Panc1 (cell line): ENCODE measurements around the gene SRRM4. TPM values are rescaled to one million over a fixed set of nuclear protein-coding genes. Genes with fewer than 3 reads are reported as not detected.

Source experiments
- ATAC-seq: fragments of 200-7000 bp; cut with Tn5 transposase; 2 replicates; pipeline ENCODE4 v1.9.1; 2020; ENCODE audit warnings: mild to moderate bottlenecking, moderate library complexity
- BruUV-seq: library from RNA; stranded (reverse); fragments of 400-500 nt; replicated peaks from 2 replicates; lab custom pipeline; 2021; lab: Mats Ljungman, UMichigan
- CTCF ChIA-PET: fragments of 300-600 bp; sonication (Branson Sonifier 250); formaldehyde crosslinking; loops from one replicate; lab custom pipeline; 2022; ENCODE audit warnings: antibody characterized with exemption; lab: Charles Lee
- POLR2A ChIA-PET: fragments of 300-600 bp; sonication (Branson Sonifier 250); formaldehyde crosslinking; loops from one replicate; lab custom pipeline; 2022; ENCODE audit warnings: antibody characterized with exemption; lab: Charles Lee
- DNase-seq: peaks from one replicate; pipeline ENCODE4 v3.0.0-alpha.2; 2010; ENCODE audit warnings: low read depth, low spot score
- H3K27ac ChIP-seq: 2 replicates; pipeline ENCODE4 v1.5.1; 2011; ENCODE audit warnings: mild to moderate bottlenecking, low read length, inconsistent platforms
- H3K27me3 ChIP-seq: fragments of 200-500 bp; sonication (Bioruptor generic); 2 replicates; pipeline ENCODE4 v1.6.0; 2014; ENCODE audit warnings: low read length, inconsistent platforms; ENCODE audit not compliant: control insufficient read depth, insufficient read depth
- H3K36me3 ChIP-seq: fragments of 200-500 bp; sonication (Bioruptor generic); 2 replicates; pipeline ENCODE4 v1.5.1; 2014; ENCODE audit warnings: inconsistent platforms, mild to moderate bottlenecking, low read length, moderate library complexity; ENCODE audit not compliant: control insufficient read depth, insufficient read depth
- H3K4me1 ChIP-seq: 2 replicates; pipeline ENCODE4 v1.5.1; 2011; ENCODE audit warnings: inconsistent platforms, mild to moderate bottlenecking, low read length, moderate library complexity; ENCODE audit not compliant: control insufficient read depth, insufficient read depth
- H3K4me3 ChIP-seq, 2 experiments: 2 replicates each; pipeline ENCODE4 v1.5.1; 2011 to 2012; ENCODE audit warnings: low read depth in 2 of 2, low read length in 2 of 2, mild to moderate bottlenecking in 2 of 2, inconsistent platforms in 1 of 2, moderate library complexity in 1 of 2
- H3K9me3 ChIP-seq: fragments of 200-500 bp; sonication (Bioruptor generic); 2 replicates; pipeline ENCODE4 v1.5.1; 2014; ENCODE audit warnings: low read depth, mild to moderate bottlenecking, inconsistent platforms, low read length, moderate library complexity; ENCODE audit not compliant: control insufficient read depth, insufficient read depth
- POLR2AphosphoS5 ChIP-seq: IDR thresholded peaks from 2 replicates; pipeline ENCODE4 v1.6.1; 2012; ENCODE audit warnings: mild to moderate bottlenecking, low read depth, low read length, moderate library complexity
- SIN3A ChIP-seq: IDR thresholded peaks from 2 replicates; pipeline ENCODE4 v1.6.1; 2012; ENCODE audit warnings: low read depth, mild to moderate bottlenecking, low read length, moderate library complexity, borderline replicate concordance; ENCODE audit not compliant: insufficient read depth
- TCF7L2 ChIP-seq: IDR thresholded peaks from 2 replicates; pipeline ENCODE4 v1.6.1; 2011; ENCODE audit warnings: mild to moderate bottlenecking, low read depth, low read length, inconsistent platforms
- in situ Hi-C: cut with HindIII; loops from 2 replicates; pipeline ENCODE4 v1.10.0; 2016; ENCODE audit warnings: low sequenced_read_pairs, low pct_unique_long_range_greater_than_20kb
- intact Hi-C: fragments of 100-400 bp; cut with micrococcal nuclease; formaldehyde crosslinking; loops from one replicate; pipeline ENCODE4 v1.10.0; 2022; ENCODE audit not compliant: unreplicated experiment
- total RNA-seq: library from RNA; stranded (reverse); gene quantifications from one replicate; pipeline ENCODE4 v1.2.1, GENCODE V29; 2021; ENCODE audit not compliant: unreplicated experiment
- TF ChIP-seq, protein P1 (sequence below): fragments of 450-650 bp; IDR thresholded peaks from 2 replicates; pipeline ENCODE4 v1.5.1; 2017; ENCODE audit warnings: mild to moderate bottlenecking
- TF ChIP-seq, protein P2 (sequence below), 2 experiments: IDR thresholded peaks; 2 replicates each; pipeline ENCODE4 v1.6.1; 2011 to 2012; ENCODE audit warnings: low read depth in 2 of 2, control low read depth in 1 of 2, low read length in 1 of 2, mild to moderate bottlenecking in 1 of 2, moderate library complexity in 1 of 2; ENCODE audit not compliant: insufficient read depth in 1 of 2

Gene SRRM4
- total RNA-seq, 1 experiment from 2014 or later = not detected

DNA sequence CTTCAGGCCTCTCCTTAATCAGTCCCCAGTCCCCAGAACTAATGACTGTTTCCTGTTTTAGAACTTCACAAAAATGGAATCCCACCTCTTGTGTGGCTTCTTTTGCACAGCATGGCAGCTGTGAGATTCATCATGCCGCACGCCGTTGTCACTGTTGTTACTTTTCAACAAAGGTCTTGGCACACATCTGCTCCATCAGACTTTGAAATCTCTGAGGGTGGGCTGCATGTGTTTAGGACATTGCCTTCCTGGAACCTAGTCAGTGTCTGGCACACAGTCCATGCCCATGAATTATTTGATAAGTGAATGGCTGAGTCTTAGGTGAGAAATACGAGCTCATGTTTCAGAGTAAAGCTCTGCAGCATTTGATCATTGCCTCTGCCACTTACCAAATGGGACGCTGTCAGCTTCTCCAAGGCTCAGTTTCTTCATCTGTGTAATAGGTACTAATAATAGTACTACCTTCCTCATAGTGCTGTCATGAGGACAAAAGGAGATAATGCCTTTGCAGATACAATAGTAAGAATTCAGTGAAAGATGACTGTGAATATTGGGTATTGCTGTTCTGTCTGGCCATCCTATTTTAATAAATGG, 90.4 kb downstream of the SRRM4 start:
- no peak for TF ChIP-seq TCF7L2
- TF ChIP-seq, protein P1, sequence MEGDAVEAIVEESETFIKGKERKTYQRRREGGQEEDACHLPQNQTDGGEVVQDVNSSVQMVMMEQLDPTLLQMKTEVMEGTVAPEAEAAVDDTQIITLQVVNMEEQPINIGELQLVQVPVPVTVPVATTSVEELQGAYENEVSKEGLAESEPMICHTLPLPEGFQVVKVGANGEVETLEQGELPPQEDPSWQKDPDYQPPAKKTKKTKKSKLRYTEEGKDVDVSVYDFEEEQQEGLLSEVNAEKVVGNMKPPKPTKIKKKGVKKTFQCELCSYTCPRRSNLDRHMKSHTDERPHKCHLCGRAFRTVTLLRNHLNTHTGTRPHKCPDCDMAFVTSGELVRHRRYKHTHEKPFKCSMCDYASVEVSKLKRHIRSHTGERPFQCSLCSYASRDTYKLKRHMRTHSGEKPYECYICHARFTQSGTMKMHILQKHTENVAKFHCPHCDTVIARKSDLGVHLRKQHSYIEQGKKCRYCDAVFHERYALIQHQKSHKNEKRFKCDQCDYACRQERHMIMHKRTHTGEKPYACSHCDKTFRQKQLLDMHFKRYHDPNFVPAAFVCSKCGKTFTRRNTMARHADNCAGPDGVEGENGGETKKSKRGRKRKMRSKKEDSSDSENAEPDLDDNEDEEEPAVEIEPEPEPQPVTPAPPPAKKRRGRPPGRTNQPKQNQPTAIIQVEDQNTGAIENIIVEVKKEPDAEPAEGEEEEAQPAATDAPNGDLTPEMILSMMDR = no peak
- TF ChIP-seq, protein P2, sequence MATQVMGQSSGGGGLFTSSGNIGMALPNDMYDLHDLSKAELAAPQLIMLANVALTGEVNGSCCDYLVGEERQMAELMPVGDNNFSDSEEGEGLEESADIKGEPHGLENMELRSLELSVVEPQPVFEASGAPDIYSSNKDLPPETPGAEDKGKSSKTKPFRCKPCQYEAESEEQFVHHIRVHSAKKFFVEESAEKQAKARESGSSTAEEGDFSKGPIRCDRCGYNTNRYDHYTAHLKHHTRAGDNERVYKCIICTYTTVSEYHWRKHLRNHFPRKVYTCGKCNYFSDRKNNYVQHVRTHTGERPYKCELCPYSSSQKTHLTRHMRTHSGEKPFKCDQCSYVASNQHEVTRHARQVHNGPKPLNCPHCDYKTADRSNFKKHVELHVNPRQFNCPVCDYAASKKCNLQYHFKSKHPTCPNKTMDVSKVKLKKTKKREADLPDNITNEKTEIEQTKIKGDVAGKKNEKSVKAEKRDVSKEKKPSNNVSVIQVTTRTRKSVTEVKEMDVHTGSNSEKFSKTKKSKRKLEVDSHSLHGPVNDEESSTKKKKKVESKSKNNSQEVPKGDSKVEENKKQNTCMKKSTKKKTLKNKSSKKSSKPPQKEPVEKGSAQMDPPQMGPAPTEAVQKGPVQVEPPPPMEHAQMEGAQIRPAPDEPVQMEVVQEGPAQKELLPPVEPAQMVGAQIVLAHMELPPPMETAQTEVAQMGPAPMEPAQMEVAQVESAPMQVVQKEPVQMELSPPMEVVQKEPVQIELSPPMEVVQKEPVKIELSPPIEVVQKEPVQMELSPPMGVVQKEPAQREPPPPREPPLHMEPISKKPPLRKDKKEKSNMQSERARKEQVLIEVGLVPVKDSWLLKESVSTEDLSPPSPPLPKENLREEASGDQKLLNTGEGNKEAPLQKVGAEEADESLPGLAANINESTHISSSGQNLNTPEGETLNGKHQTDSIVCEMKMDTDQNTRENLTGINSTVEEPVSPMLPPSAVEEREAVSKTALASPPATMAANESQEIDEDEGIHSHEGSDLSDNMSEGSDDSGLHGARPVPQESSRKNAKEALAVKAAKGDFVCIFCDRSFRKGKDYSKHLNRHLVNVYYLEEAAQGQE (IDR thresholded peaks at IDR 0.05; ENCODE audit: insufficient read depth in 1 of 2, low read depth in 2 of 2, low read length in 1 of 2) = no peak
- Histone ChIP-seq H3K27me3 (peaks cover 6% of the 10 kb centered on the region), H3K9me3 (no peaks in the 10 kb centered on the region), H3K4me1 (no peaks in the 10 kb centered on the region), H3K4me3 (no peak overlapping the region), H3K27ac (no peak overlapping the region), H3K36me3 (no peaks in the 10 kb centered on the region)
- CTCF ChIA-PET = no interaction called here
- BruUV-seq = no TSS peak
- in situ Hi-C loops (no loop called here), intact Hi-C loops (no loop called here)
- no peak for DNase-seq
- ATAC-seq = no peak
- POLR2A ChIA-PET = no interaction called here

DNA sequence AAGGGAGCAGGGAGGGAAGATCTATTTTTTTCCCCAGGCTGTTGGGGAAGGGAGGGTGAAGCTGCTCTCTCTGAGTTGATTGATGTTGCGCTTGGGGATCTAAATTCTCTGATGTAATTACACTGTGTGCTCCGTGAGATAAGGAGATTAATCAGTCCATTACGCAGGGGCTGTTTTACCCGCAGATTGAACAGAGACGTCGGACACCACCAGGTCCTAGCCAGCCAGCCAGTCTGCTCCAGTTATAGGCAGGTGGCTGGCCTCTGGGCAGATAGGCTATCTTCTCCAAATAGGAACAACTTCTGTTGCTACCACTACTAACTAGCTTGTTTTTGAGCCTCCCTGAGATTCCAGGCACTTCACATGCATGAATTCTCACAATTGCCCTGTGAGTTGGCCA, 91.1 kb downstream of the SRRM4 start:
- Histone ChIP-seq H3K9me3 (no peaks in the 10 kb centered on the region), H3K36me3 (no peaks in the 10 kb centered on the region), H3K4me1 (no peaks in the 10 kb centered on the region), H3K4me3 (no peak overlapping the region), H3K27me3 (peaks cover 6% of the 10 kb centered on the region), H3K27ac (no peak overlapping the region)
- DNase-seq (no peak), ATAC-seq (no peak)
- in situ Hi-C loops = no loop called here
- intact Hi-C loops = no loop called here
- BruUV-seq = no TSS peak
- ChIA-PET CTCF (no interaction called here), POLR2A (no interaction called here)
- no peak for TF ChIP-seq POLR2AphosphoS5
- TF ChIP-seq, protein P1 = no peak
- TF ChIP-seq SIN3A = no peak
- no peak for TF ChIP-seq TCF7L2
- TF ChIP-seq, protein P2 (IDR thresholded peaks at IDR 0.05; ENCODE audit: insufficient read depth in 1 of 2, low read depth in 2 of 2, low read length in 1 of 2) = no peak
